ENCODE measurements around the gene HTR2C. TPM values are rescaled to one million over a fixed set of nuclear protein-coding genes. Genes with fewer than 3 reads are reported as not detected.

Gene HTR2C
- total RNA-seq, 1 experiment from 2014 or later: 1.5 TPM

- H2AFZ ChIP-seq (ENCODE audit: low read length): no peak overlapping the region
- no peaks in the 10 kb centered on the region for H3K79me2 ChIP-seq (ENCODE audit: insufficient read depth, low read length)
- no peak overlapping the region for H3T11ph ChIP-seq (ENCODE audit: low read length)
- H3K4ac ChIP-seq (ENCODE audit: low read depth, low read length): no peak overlapping the region
- H2BK15ac ChIP-seq (ENCODE audit: low read depth, low read length): no peak overlapping the region
- no peak overlapping the region for H3K18ac ChIP-seq (ENCODE audit: insufficient read length, low read depth, low read length)
- no peak overlapping the region for H3K9ac ChIP-seq (ENCODE audit: extremely low read depth, insufficient read length, low read length)
- no peak overlapping the region for H3K4me2 ChIP-seq (ENCODE audit: insufficient read depth, insufficient read length, low read length)
- no peak overlapping the region for H2BK120ac ChIP-seq (ENCODE audit: low read depth, low read length, poor library complexity, severe bottlenecking)
- no peak overlapping the region for H4K91ac ChIP-seq (ENCODE audit: insufficient read length, low read depth, low read length)
- no peak overlapping the region for H3K27ac ChIP-seq (ENCODE audit: insufficient read length, low read depth, low read length)
- H3K79me1 ChIP-seq (ENCODE audit: insufficient read depth, low read depth, low read length, poor library complexity, severe bottlenecking): no peaks in the 10 kb centered on the region
- no peak for TF ChIP-seq CTCF (conservative IDR thresholded peaks at IDR 0.05)
- H3K23me2 ChIP-seq (ENCODE audit: insufficient read length, low read depth, low read length, poor library complexity, severe bottlenecking): no peaks in the 10 kb centered on the region
- no peak overlapping the region for H2BK5ac ChIP-seq (ENCODE audit: insufficient read length, low read length)
- peaks cover 4 to 47% (median 32%) of the 10 kb centered on the region in 3 experiments for H3K36me3 Mint-ChIP-seq (ENCODE audit: insufficient read depth in 1 of 3, low read depth in 3 of 3)
- H2BK20ac ChIP-seq (ENCODE audit: low read depth, low read length, poor library complexity, severe bottlenecking): no peak overlapping the region
- no peak overlapping the region for H3K4me3 Mint-ChIP-seq
- H3K27ac Mint-ChIP-seq: no peak overlapping the region
- no peak overlapping the region for H2BK12ac ChIP-seq (ENCODE audit: insufficient read length, low read depth, low read length)
- H4K8ac ChIP-seq (replicated peaks; ENCODE audit: insufficient read length, low read depth, low read length): no peak overlapping the region
- H3K56ac ChIP-seq (ENCODE audit: insufficient read length, low read depth, low read length): no peak overlapping the region
- no peaks in the 10 kb centered on the region for H4K20me1 ChIP-seq (ENCODE audit: control insufficient read depth, insufficient read depth, insufficient read length)
- H3K23ac ChIP-seq (ENCODE audit: insufficient read length, low read depth, low read length): no peak overlapping the region
- H2AK5ac ChIP-seq (ENCODE audit: insufficient read length, low read length): no peak overlapping the region
- H3K4me1 ChIP-seq (ENCODE audit: insufficient read depth, low read length): no peaks in the 10 kb centered on the region; the same call in 1 of the 2 replicates
- H3K14ac ChIP-seq (ENCODE audit: insufficient read depth, low read length): no peak overlapping the region
- peaks cover 14% of the 10 kb centered on the region for H3K9me3 ChIP-seq (ENCODE audit: control insufficient read depth, low read depth, low read length)
- no peaks in the 10 kb centered on the region; the same call in 1 of the 2 replicates for H3K27me3 Mint-ChIP-seq (ENCODE audit: low read depth)
- H3K27me3 ChIP-seq (ENCODE audit: insufficient read depth, low read length): no peaks in the 10 kb centered on the region
- DNase-seq: no peak
- H3K4me1 Mint-ChIP-seq: peaks cover 12 to 16% of the 10 kb centered on the region in 2 experiments
- peaks cover 42 to 44% of the 10 kb centered on the region in 2 experiments for H3K9me3 Mint-ChIP-seq
- no peak overlapping the region for H4K5ac ChIP-seq (ENCODE audit: insufficient read length, low read depth, low read length)
Measured at GRCh38 chrX:114930227-114930626, 346.3 kb downstream of the HTR2C start.

All from H9 (cell line).